Fibroblast of villous mesenchyme (primary cell): Measurements from ENCODE around the gene IL36A. TPM values are rescaled to one million over a fixed set of nuclear protein-coding genes. Genes with fewer than 3 reads are reported as not detected.

Source experiments
- DNase-seq: peaks from one replicate; pipeline ENCODE4 v3.0.0-alpha.2; 2010; ENCODE audit warnings: low read depth
- H3K4me3 ChIP-seq: 2 replicates; pipeline ENCODE4 v1.5.1; 2011; ENCODE audit warnings: low read depth, mild to moderate bottlenecking, low read length
- small RNA-seq: library from RNA; depleted of rRNA; stranded (forward); fragments of <200 nt; gene quantifications from one replicate; pipeline ENCODE3, GENCODE V24; 2012
- total RNA-seq: library from RNA; depleted of rRNA; stranded (reverse); fragments of >200 nt; gene quantifications from 2 replicates; pipeline ENCODE4 v1.2.3, GENCODE V29; 2012
- TF ChIP-seq, protein P1 (sequence below): IDR thresholded peaks from 2 replicates; pipeline ENCODE4 v1.5.1; 2012; ENCODE audit warnings: low read depth, mild to moderate bottlenecking, low read length; ENCODE audit not compliant: insufficient read depth

The IL36A gene
- total RNA-seq, 1 donor, result not detected

DNA sequence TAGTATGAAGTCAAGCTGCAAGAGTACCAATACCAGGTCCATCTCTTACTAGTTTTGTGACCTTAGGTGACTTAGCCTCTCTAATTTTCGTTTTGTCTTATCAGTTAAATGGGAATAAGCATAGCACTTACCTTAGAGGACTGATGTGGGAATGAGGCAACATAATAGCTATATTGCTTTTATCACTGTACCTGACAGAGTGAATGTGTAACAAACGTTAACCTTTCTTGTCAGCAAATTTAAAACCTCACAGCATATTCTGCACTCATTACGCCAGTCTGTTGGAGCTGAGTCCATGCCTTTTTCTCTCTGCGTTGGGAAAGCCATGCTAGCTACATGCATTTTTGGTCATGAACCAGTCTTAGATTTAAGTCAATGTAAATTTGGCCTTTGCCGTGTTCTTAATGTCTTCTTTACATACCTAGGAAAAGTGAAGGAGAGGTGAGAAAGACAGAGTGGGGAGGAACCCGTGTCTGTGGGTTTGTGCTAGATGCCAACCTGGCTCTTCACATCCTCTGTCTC lies 47.2 kb downstream of the IL36A start, which contains the start of gene IL36B:
IL36B (minus strand) TSS at position 472 of the 522 bp plus-strand sequence.
- TF ChIP-seq, protein P1, sequence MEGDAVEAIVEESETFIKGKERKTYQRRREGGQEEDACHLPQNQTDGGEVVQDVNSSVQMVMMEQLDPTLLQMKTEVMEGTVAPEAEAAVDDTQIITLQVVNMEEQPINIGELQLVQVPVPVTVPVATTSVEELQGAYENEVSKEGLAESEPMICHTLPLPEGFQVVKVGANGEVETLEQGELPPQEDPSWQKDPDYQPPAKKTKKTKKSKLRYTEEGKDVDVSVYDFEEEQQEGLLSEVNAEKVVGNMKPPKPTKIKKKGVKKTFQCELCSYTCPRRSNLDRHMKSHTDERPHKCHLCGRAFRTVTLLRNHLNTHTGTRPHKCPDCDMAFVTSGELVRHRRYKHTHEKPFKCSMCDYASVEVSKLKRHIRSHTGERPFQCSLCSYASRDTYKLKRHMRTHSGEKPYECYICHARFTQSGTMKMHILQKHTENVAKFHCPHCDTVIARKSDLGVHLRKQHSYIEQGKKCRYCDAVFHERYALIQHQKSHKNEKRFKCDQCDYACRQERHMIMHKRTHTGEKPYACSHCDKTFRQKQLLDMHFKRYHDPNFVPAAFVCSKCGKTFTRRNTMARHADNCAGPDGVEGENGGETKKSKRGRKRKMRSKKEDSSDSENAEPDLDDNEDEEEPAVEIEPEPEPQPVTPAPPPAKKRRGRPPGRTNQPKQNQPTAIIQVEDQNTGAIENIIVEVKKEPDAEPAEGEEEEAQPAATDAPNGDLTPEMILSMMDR, result no peak
- DNase-seq, result no peak

DNA sequence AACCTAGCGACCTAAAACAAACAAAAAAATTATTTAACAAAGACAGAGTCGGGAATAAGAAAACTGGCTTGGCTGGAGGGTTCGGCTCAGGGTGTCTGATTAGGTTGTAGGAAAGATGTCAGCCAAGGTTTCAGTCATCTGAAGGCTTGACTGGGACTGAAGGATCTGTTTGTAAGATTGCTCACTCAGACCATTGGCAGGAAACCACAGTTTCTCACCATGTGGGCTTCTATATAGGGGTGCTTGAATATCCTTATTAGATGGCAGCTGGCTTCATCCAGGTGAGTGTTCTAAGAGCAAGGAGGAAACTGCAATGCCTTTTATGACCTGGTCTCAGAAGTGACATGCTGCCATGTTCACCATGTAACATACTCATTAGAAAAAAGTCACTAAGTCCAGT lies 48.4 kb downstream of the IL36A start:
- TF ChIP-seq, protein P1, result no peak
- H3K4me3 ChIP-seq, result no peak overlapping the region
- no peak for DNase-seq

More for the DNA sequence above, 47.2 kb downstream of the IL36A start, which contains the start of gene IL36B:
- H3K4me3 ChIP-seq, result no peak within 1 kb of the TSS

GRCh38 chr2:113054066-113054465 lies 48.8 kb downstream of the IL36A start:
- H3K4me3 ChIP-seq, result no peak overlapping the region
- no peak for DNase-seq
- TF ChIP-seq, protein P1, result no peak

DNA sequence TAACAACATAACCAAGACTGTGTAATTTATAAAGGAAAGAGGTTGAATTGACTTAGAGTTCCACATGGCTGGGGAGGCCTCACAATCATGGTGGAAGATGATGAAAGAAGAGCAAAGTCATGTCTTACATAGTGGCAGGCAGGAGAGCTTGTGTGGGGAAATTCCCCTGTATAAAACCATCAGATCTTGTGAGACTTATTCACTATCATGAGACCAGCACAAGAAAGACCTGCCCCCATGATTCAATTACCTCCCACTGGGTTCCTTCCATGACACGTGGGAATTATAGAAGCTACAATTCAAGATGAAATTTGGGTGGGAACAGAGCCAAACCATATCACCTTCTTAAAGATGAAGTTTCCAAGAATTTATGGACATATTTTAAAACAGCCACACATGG lies 51.3 kb downstream of the IL36A start:
- TF ChIP-seq, protein P1, result no peak
- no peak overlapping the region for H3K4me3 ChIP-seq
- no peak for DNase-seq

GRCh38 chr2:113057117-113057516 lies 51.9 kb downstream of the IL36A start:
- no peak for DNase-seq
- TF ChIP-seq, protein P1, result no peak
- H3K4me3 ChIP-seq, result no peak overlapping the region

Small RNAs within 50 kb of the gene (small RNA-seq; reads per million reads assigned to genes)
- gene HMGN2P23, result not detected

Other genes starting within 250 kb of the IL36A start
- gene CKAP2L, start 240.8 kb upstream of the IL36A start, total RNA-seq, result 6.8 and 10.4 TPM in 2 replicates
- gene IL1A, start 221.0 kb upstream of the IL36A start, total RNA-seq, result 0.32 and 0.43 TPM in 2 replicates
- gene IL1B, start 168.7 kb upstream of the IL36A start, total RNA-seq, result 2.6 TPM in 2 replicates
- 0.32 TPM in 1 of 2 replicates, not detected in the other for gene IL37, start 94.3 kb upstream of the IL36A start, total RNA-seq
- not detected in 2 replicates for gene IL36G, start 27.5 kb upstream of the IL36A start, total RNA-seq
- not detected in 2 replicates for gene IL36B, start 47.4 kb downstream of the IL36A start, total RNA-seq
- not detected in 2 replicates for gene IL36RN, start 53.7 kb downstream of the IL36A start, total RNA-seq
- not detected in 2 replicates for gene IL1F10, start 62.5 kb downstream of the IL36A start, total RNA-seq
- gene IL1RN, start 122.1 kb downstream of the IL36A start, total RNA-seq, result not detected in 2 replicates
- gene PSD4, start 168.5 kb downstream of the IL36A start, total RNA-seq, result 2.9 and 4.7 TPM in 2 replicates